Heart left ventricle (tissue), 16 donors: ENCODE results near the gene KITLG. TPM values are rescaled to one million over a fixed set of nuclear protein-coding genes. Genes with fewer than 3 reads are reported as not detected.
"Not testable (repeated sequence)": the region's sequence is repeated elsewhere in the genome, so short reads cannot be mapped to it uniquely, and the experiment has no call there.

ENCODE experiments used
- ATAC-seq, 4 donors: fragments of 200-7000 bp; cut with Tn5 transposase; one replicate each; pipeline ENCODE4 v1.9.1; 2020 to 2022; ENCODE audit warnings: moderate library complexity in 4 of 4, mild to moderate bottlenecking in 3 of 4, moderate number of reproducible peaks in 1 of 4
- DNase-seq, 5 donors: peaks; one replicate each; pipeline ENCODE4 v3.0.0-alpha.2; 2020
- H3K27ac ChIP-seq, 12 donors: fragments of 200-600 bp; sonication (generic) in 4 of 12; one replicate each; pipeline versions ENCODE4 v1.5.0 to v1.8.0; 2016 to 2022; ENCODE audit warnings: mild to moderate bottlenecking in 2 of 12
- H3K27me3 ChIP-seq, 9 donors: fragments of 200-600 bp; sonication (generic) in 2 of 9; one replicate each; pipeline versions ENCODE4 v1.5.1 to v1.8.0; 2016 to 2022; ENCODE audit warnings: mild to moderate bottlenecking in 3 of 9
- H3K36me3 ChIP-seq, 9 donors: fragments of 200-600 bp; sonication (generic) in 2 of 9; one replicate each; pipeline versions ENCODE4 v1.5.0 to v1.8.0; 2018 to 2022; ENCODE audit warnings: mild to moderate bottlenecking in 2 of 9
- H3K4me1 ChIP-seq, 12 donors: fragments of 200-600 bp; sonication (generic) in 4 of 12; one replicate each; pipeline versions ENCODE4 v1.5.0 to v1.8.0; 2016 to 2022; ENCODE audit warnings: mild to moderate bottlenecking in 3 of 12
- H3K4me3 ChIP-seq, 12 donors: fragments of 200-600 bp; sonication (generic) in 4 of 12; one replicate each; pipeline versions ENCODE4 v1.5.0 to v1.8.0; 2017 to 2022; ENCODE audit warnings: mild to moderate bottlenecking in 9 of 12, moderate library complexity in 4 of 12
- H3K9me3 ChIP-seq, 12 donors: fragments of 200-600 bp; sonication (generic) in 4 of 12; one replicate each; pipeline versions ENCODE4 v1.5.0 to v1.8.0; 2016 to 2022; ENCODE audit warnings: mild to moderate bottlenecking in 1 of 12
- CTCF ChIP-seq, 12 donors: fragments of 200-600 bp; sonication (generic) in 4 of 12; IDR thresholded peaks; one replicate each; pipeline versions ENCODE4 v1.5.0 to v1.8.0; 2018 to 2022; ENCODE audit warnings: antibody characterized with exemption in 12 of 12, mild to moderate bottlenecking in 5 of 12
- POLR2A ChIP-seq, 2 donors: fragments of 450-650 bp; IDR thresholded peaks; one replicate each; pipeline ENCODE4 v1.6.1; 2017; ENCODE audit warnings: antibody characterized with exemption in 2 of 2, mild to moderate bottlenecking in 2 of 2, moderate library complexity in 2 of 2
- WGBS, 4 donors: extraction: QIAGEN DNeasy Blood & Tissue Kit in 2 of 4; methylation state at CpG; one replicate each; pipeline versions ENCODE4 v1.1.5 to v1.1.7; 2013 to 2018; 5-methylcytosine and 5-hydroxymethylcytosine counted together
- intact Hi-C, 10 donors: fragments of 100-400 bp; cut with DNase I; formaldehyde crosslinking; loops; one replicate each; pipeline versions ENCODE4 v1.11.1 to v1.14.2; 2022
- long read RNA-seq, 3 donors: library from polyadenylated mRNA; unstranded; transcript quantifications; one replicate each; pipeline ENCODE4 v2.0.0, GENCODE V29; 2020 to 2021
- polyA plus RNA-seq, 2 donors: library from polyadenylated mRNA; stranded (reverse); fragments of 200-250 nt; gene quantifications; one replicate each; pipeline ENCODE4 v1.2.3, GENCODE V29; 2013
- total RNA-seq, 9 donors: library from RNA; depleted of rRNA in 2 of 9; stranded (reverse); fragments of >200 nt in 2 of 9; fragmentation: NEBNext Ultra II Directional in 3 of 9; extraction: Animal tissue kit (Norgen Biotek cat#: 25700) in 3 of 9; gene quantifications; one replicate each; pipeline versions ENCODE4 v1.1.0 to v1.2.4, GENCODE V29; 2016 to 2023
- donor health status: ischemic (EF 13 %, LVEDD 7.1; RV severe dilation, severe dysfunction).
- donor health status: healthy with polysubstance abuse.
- donor health status: DM: no; HTN: yes; CAD: no.
- donor health status: DM: no; HTN: no; CAD: no.
- donor health status: ischemic (EF 25% LVEDD 6.9; RV normal size, moderate dysfunction).
- donor health status: ischemic (EF 25% LVEDD 5.7; RV mildly dilated, moderate dysfunction).
- donor health status: healthy.
- donor health status: DM: yes; HTN: yes; CAD: no.
- donor health status: ischemic (EF 35%, LVEDD 5.7; RV mildly dilated, moderate dysfunction).
- donor health status: nonischemic (EF 11% LVEDD 7.7; RV severe dilation, severe dysfunction).
- donor health status: DM: yes; HTN: yes; CAD: no.
- donor health status: PGD.
- donor health status: ischemic (EF 29% LVEDD 5.4; RV normal size, mild dysfunction).
- donor health status: nonischemic (EF 23%, LVEDD 6.1; RV moderate dilation, normal function).

KITLG gene
- total RNA-seq (10 to 100 TPM in 5 of 9 donors, 1 to 10 TPM in 4; 6.0 to 15.3 (median 10.2) TPM), polyA plus RNA-seq (1 to 10 TPM; 3.1 to 4.2 TPM)
- long read RNA-seq, donor 1, full-length matches to known transcripts, result 13 of 15 reads
- long read RNA-seq, donor 1, partial matches to known transcripts, result 0 of 15 reads
- long read RNA-seq, donor 1, other reads (novel, unspliced or antisense), result 2 of 15 reads
- long read RNA-seq, donor 2, full-length matches to known transcripts, result 7 of 13 reads
- long read RNA-seq, donor 2, partial matches to known transcripts, result 2 of 13 reads
- long read RNA-seq, donor 2, other reads (novel, unspliced or antisense), result 4 of 13 reads
- long read RNA-seq, donor 3, full-length matches to known transcripts, result 9 of 11 reads
- long read RNA-seq, donor 3, partial matches to known transcripts, result 0 of 11 reads
- long read RNA-seq, donor 3, other reads (novel, unspliced or antisense), result 2 of 11 reads

DNA sequence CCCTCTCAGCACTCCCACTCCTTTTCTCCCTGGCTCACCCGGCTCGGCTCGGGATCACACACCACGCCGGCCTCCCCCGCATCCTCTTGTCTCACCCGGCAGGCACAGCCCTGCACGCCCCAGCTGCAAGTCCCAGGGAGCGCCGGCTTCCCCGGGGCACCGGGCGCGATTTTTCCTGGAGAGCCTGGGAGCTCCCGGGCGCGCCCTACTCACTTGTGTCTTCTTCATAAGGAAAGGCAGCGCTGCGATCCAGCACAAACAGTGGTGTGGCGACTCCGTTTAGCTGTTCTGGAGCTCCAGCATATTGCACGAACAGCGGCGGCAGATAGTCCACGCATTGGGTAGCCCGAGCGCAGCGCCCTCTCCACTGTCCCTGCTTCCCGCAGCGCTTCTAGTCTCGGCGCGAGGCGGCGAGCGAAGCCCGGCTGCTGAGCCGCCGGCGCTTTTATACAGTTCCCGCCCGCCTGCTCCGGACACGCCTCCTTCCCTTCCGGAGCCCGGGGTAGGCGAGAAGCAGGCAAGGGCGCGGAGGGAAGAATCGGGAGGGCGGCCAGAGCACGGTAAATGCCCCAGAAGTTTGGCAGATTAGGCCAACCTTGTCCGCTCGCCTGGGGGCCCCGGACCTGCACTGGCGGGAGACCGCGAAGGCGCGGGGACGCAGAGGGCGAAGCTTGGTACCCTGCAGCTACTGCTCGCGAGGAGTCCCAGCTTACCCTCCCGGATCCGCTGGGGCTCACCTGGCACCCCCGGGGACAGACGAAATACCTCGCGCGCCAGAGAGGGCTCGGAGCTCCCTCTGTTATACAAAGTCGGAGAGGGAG is at the start of gene KITLG:
TSS of gene KITLG (minus strand) at position 421 of the 821 bp plus-strand sequence. CDS start at position 228, 193 bp downstream.
- peaks cover 0 to 25% (median 0%) of the 10 kb centered on the region in 9 donors for H3K27me3 ChIP-seq
- peak; percentile 81 to 91 (median 86) for DNase-seq
- H3K9me3 ChIP-seq, result no peaks in the 10 kb centered on the region
- peak in 11 of 12 donors; percentile 15 to 63 (median 37) for TF ChIP-seq CTCF (IDR thresholded peaks at IDR 0.05)
- peak in 1 of 2 donors; percentile 60 for TF ChIP-seq POLR2A (IDR thresholded peaks at IDR 0.05)
- H3K4me1 ChIP-seq, result peaks cover 0 to 33% (median 5%) of the 10 kb centered on the region in 12 donors
- intact Hi-C loops, result loop anchor here in 6 of 10 donors (5.0 to 10.0 kb wide), 3 partner anchors 407 to 415 kb away; no protein-coding TSS in a partner anchor
- ATAC-seq, result peak; percentile 88 to 97 (median 96)
- 0 to 1% (median 0%) methylated on average over 55 to 73 of the region's 73 CpGs for WGBS, 4 donors
- H3K27ac ChIP-seq, result peak within 1 kb of the TSS; percentile 59 to 88 (median 80)
- no peaks in the 10 kb centered on the region for H3K36me3 ChIP-seq
- H3K4me3 ChIP-seq, result peak within 1 kb of the TSS; percentile 41 to 85 (median 72)

DNA sequence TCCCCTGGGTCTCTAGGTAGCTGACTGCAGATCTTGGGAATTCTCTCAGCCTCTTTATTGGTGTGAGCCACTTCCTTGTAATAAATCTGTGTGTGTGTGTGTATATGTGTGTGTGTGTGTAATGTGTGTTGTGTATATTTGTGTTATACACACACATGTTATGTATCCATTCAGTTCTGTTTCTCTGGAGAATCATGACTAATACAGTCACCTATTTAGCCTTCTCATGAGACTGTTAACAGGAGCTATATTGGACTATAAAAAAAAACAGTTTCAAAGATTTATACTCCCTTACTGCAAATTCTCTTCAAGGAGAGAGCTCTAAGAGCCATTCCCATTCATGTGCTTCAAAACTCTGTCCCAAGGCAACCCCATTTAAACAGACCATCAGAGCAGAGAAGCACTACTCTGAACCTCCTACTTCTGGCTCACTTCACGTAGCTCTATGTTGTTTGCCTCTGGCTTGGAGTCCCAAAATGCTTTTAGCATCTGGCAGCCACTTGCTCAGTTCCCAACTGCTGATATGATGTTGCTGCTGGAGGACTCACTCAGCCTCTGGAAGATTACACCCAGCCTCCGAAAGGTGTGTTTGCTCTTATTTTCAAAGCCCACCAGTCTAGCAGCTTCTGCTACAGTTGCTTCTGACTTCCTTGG is 48.7 kb upstream of the KITLG start:
- Histone ChIP-seq H3K9me3 (no peaks in the 10 kb centered on the region), H3K4me1 (no peaks in the 10 kb centered on the region), H3K4me3 (no peak overlapping the region), H3K27me3 (no peaks in the 10 kb centered on the region), H3K27ac (no peak overlapping the region), H3K36me3 (no peaks in the 10 kb centered on the region)
- TF ChIP-seq CTCF (IDR thresholded peaks at IDR 0.05), result no peak
- TF ChIP-seq POLR2A (IDR thresholded peaks at IDR 0.05), result no peak
- intact Hi-C loops, result no loop called here
- DNase-seq, result no peak
- WGBS, 4 donors, result 40 to 49% (median 41%) methylated on average over 2 of the region's 2 CpGs
- no peak for ATAC-seq

DNA sequence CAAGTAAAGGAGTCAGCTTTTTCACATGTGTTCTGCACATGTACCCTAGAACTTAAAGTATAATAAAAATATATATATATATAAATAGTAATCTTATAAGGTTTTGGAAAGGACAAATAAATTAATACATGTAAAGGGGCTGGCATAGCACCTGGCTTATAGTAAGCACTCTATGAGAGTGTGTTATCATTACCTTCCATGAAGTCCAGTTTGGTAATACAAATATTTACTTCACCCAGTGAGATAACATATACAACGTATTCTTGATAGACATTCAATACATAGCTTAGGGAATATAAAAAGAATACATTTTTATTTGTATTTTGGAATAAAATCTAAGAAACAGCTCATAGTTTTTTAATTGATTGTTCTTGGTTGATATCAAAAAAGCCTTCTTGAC is 47.8 kb upstream of the KITLG start:
- 95% methylated on average over 1 of the region's 1 CpG for WGBS, 4 donors

GRCh38 chr12:88627501-88627900 is 47.2 kb upstream of the KITLG start:
- intact Hi-C loops, result no loop called here
- no peaks in the 10 kb centered on the region for H3K27me3 ChIP-seq
- TF ChIP-seq CTCF (IDR thresholded peaks at IDR 0.05) (no peak), POLR2A (IDR thresholded peaks at IDR 0.05) (no peak)
- H3K9me3 ChIP-seq, result no peaks in the 10 kb centered on the region
- 76 to 89% (median 84%) methylated on average over 1 of the region's 1 CpG for WGBS, 4 donors
- no peaks in the 10 kb centered on the region for H3K4me1 ChIP-seq
- no peak for DNase-seq
- H3K36me3 ChIP-seq, result no peaks in the 10 kb centered on the region
- H3K27ac ChIP-seq, result no peak overlapping the region
- no peak overlapping the region for H3K4me3 ChIP-seq
- no peak for ATAC-seq

More for the DNA sequence above, 47.8 kb upstream of the KITLG start:
- DNase-seq, H3K4me1 ChIP-seq, H3K36me3 ChIP-seq, intact Hi-C loops, H3K4me3 ChIP-seq, ATAC-seq, H3K27ac ChIP-seq, H3K9me3 ChIP-seq, H3K27me3 ChIP-seq: not testable (repeated sequence)
